GM10266 (cell line): ENCODE measurements around the gene ITCH.
"Not testable (repeated sequence)": the region's sequence is repeated elsewhere in the genome, so short reads cannot be mapped to it uniquely, and the experiment has no call there.

Experiments used
- DNase-seq: peaks from one replicate; pipeline ENCODE4 v3.0.0; 2012; ENCODE audit errors: extremely low spot score
- TF ChIP-seq, protein P1 (sequence below): IDR thresholded peaks from 2 replicates; pipeline ENCODE4 v1.5.1; 2012; ENCODE audit warnings: mild to moderate bottlenecking, low read depth; ENCODE audit not compliant: control insufficient read depth, insufficient read depth; ENCODE audit errors: missing control alignments

ITCH gene

DNA sequence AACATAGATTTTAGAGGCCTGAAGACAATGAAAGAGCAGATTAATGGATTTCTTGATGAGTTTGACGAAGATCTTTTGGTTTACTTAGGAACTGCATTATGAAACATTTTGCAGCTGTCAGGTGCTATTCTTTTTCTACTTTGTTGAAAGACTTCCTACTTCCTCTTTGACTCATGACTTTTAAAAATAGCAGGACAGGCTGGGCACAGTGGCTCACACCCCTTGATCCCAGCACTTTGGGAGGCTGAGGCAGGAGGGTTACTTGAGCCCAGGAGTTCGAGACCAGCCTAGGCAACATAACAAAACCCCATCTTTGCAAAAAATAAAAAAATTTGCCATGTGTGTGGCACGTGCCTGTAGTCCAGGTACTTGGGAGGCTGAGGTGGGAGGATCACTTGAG, 52.0 kb downstream of the ITCH start:
- no peak for DNase-seq
- TF ChIP-seq, protein P1, sequence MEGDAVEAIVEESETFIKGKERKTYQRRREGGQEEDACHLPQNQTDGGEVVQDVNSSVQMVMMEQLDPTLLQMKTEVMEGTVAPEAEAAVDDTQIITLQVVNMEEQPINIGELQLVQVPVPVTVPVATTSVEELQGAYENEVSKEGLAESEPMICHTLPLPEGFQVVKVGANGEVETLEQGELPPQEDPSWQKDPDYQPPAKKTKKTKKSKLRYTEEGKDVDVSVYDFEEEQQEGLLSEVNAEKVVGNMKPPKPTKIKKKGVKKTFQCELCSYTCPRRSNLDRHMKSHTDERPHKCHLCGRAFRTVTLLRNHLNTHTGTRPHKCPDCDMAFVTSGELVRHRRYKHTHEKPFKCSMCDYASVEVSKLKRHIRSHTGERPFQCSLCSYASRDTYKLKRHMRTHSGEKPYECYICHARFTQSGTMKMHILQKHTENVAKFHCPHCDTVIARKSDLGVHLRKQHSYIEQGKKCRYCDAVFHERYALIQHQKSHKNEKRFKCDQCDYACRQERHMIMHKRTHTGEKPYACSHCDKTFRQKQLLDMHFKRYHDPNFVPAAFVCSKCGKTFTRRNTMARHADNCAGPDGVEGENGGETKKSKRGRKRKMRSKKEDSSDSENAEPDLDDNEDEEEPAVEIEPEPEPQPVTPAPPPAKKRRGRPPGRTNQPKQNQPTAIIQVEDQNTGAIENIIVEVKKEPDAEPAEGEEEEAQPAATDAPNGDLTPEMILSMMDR = no peak

DNA sequence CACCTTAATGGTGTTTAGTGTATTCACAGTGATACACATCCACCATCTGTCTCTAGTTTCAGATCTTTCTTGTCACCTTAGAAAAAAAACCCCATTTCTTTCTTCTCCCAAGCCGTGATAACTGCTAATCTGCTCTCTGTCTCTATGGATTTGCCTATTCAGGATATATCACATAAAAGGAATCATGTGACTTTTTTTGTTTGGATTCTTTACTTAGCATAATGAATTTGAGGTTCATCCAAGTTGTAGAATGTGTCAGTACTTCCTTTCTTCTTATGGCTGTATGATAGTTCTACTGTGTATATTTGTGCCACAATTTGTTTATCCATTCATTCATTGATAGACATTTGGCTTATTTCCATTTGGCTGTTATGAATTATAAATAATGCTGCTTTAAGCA, 57.1 kb downstream of the ITCH start:
- no peak for DNase-seq
- TF ChIP-seq, protein P1 = no peak

DNA sequence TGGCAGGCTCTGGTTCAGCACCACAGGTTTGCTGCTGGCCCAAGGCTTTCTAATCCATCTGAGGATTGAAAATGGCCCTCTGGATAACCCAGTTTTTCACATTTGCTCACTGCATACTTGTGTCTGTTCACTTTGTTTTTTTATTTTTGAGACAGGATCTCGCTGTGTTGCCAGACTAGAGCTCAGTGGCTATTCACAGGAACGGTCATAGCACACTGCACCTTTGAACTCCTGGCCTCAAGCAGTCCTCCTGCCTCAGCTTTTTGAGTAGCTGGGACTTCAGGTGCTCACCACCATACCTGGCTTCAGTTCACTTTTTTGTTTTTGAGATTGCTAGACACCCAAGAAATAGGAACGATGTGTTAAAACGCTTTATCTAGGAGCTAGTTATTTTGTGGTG, 57.9 kb downstream of the ITCH start:
- TF ChIP-seq, protein P1 = no peak
- DNase-seq = no peak

DNA sequence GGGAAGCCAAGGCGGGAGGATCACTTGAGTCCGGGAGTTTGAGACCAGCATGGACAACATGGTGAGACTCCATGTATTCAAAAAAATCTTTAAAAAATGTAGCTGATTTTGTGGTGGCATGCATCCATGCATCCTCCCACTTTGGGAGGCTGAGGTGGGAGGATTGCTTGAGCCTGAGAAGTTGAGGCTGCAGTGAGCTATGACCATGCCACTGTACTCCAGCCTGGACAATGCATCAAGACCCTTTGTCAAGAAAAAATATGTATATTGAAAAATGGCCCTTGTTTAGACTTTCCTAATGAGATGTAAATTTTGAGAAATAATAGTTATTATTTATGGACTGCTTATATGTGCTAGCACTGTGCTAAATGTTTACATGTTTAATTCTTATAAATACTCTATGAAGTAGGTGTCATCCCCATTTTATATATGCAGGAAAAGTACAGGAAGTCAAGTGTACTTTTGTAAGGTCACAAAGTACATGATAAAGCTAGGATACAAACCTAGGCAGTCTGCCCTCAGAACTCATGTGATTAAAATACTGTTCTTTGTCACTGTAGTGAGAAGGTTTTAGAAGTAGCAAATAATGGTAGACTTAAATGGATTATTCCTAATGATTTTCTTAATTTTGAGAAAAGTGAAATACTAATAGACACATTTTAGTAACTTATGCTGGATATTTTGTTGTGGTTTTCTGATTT, 58.8 kb downstream of the ITCH start:
- TF ChIP-seq, protein P1 = no peak
- DNase-seq = no peak

DNA sequence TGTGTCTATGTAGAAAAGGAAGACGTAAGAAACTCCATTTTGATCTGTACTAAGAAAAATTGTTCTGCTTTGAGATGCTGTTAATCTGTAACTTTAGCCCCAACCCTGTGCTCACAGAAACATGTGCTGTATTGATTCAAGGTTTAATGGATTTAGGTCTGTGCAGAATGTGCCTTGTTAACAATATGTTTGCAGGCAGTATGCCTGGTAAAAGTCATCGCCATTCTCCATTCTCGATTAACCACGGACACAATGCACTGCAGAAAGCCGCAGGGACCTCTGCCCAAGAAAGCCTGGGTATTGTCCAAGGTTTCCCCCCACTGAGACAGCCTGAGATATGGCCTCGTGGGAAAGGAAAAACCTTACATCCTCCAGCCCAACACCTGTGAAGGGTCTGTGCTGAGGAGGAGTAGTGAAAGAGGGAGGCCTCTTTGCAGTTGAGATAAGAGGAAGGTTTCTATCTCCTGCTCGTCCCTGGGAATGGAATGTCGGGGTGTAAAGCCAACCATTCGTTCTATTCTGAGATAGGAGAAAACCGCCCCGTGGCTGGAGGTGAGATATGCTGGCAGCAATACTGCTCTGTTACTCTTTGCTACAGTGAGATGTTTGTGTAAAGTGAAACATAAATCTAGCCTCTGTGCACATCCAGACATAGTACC, 62.1 kb downstream of the ITCH start:
- not testable (repeated sequence) for DNase-seq

DNA sequence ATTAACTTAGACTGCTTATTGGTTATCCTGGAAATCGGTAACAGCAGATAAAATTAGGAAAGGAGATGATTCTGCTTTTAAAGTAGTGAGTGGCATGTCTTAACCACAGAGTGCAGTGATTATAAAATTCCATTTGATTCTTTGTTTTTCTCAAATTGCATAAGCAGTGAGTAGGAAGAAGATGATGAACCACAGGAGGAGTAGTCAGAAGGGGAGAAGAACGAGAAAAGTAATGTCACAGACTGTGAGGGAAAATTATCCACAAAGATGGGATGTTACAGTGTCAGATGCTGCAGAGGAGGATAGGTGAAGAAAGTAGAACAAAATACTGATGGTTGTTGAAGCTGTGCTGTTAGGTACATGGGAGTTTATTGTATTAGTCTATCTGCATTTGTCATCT, 63.0 kb downstream of the ITCH start:
- TF ChIP-seq, protein P1 = no peak
- DNase-seq = no peak

DNA sequence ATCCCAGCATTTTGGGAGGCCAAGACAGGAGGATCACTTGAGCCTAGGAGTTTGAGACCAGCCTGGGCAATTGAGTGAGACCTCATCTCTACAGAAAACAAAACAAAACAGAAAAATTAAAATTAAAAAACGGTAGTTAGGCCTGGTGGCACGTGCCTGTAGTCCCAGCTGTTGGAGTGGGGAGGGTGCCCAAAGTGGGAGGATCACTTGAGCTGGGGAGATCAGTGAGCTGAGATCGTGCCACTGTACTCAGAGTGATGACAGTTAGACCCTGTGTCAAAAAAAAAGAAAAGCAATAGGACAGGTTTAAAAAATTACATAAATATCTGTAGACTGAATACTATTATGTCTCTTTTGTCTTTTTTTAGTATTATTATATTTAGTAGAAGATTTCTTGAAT, 64.3 kb downstream of the ITCH start:
- TF ChIP-seq, protein P1 = no peak
- no peak for DNase-seq
